GM12872 (cell line): ENCODE results near the gene ZSCAN21.

ENCODE experiments used
- TF ChIP-seq, protein P1 (sequence below): IDR thresholded peaks from 3 replicates; pipeline ENCODE4 v1.5.1; 2011; ENCODE audit warnings: low read depth, mild to moderate bottlenecking, low read length, moderate library complexity; ENCODE audit not compliant: insufficient read depth

ZSCAN21 gene

DNA sequence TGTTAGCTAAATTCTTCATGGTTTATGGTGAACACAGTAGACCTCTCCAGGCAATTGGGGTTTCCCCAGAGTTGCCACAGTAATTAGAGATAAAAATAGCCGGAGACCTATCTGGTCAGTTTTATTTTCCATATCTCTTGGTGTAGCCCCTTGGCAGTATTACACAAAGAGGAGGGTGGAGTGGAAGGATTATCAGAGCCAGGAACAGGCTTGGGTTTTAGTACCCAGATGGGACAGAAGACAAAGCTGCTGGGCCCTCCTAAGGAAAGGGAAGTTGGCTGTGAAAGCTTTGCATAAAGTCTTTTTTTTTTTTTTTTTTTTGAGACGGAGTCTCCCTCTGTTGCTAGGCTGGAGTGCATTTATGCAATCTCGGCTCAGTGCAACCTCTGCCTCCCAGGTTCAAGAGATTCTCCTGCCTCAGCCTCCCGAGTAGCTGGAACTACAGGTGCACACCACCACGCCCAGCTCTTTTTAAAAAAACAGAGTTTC, 9.7 kb downstream of the ZSCAN21 start:
- TF ChIP-seq, protein P1, sequence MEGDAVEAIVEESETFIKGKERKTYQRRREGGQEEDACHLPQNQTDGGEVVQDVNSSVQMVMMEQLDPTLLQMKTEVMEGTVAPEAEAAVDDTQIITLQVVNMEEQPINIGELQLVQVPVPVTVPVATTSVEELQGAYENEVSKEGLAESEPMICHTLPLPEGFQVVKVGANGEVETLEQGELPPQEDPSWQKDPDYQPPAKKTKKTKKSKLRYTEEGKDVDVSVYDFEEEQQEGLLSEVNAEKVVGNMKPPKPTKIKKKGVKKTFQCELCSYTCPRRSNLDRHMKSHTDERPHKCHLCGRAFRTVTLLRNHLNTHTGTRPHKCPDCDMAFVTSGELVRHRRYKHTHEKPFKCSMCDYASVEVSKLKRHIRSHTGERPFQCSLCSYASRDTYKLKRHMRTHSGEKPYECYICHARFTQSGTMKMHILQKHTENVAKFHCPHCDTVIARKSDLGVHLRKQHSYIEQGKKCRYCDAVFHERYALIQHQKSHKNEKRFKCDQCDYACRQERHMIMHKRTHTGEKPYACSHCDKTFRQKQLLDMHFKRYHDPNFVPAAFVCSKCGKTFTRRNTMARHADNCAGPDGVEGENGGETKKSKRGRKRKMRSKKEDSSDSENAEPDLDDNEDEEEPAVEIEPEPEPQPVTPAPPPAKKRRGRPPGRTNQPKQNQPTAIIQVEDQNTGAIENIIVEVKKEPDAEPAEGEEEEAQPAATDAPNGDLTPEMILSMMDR = no peak

DNA sequence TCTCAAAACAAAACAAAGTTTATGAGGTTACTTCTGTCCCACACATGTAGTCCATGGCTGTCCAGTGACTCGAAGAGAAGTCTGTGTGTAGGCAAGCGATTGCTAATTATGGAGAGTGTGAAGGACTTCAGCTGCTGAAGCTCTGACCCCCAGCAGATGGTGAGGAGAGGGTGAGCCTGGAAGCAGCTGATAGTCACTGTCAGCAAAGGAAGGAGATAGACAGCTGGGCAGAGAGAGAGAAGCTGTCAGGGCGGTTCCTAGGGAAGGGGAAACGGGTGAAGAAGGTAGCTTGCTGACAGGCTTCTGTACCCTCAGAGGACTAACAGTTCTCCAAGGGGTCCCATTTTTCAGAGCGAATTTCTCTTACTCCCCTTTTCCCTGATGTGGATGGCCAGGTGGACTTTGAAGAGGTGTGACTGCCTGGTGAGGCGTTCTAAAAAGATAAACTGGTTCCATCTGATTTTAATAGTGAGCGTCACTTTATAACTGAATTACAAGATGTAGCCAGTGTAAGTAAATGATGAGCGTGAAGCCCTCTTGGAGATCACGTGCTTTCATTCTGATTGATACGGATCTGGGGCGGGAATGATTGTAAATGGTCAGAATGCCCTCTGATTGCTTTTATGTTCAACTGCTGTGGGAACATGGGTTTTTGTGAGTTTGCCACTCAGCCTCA, 12.1 kb downstream of the ZSCAN21 start:
- TF ChIP-seq, protein P1 = no peak

DNA sequence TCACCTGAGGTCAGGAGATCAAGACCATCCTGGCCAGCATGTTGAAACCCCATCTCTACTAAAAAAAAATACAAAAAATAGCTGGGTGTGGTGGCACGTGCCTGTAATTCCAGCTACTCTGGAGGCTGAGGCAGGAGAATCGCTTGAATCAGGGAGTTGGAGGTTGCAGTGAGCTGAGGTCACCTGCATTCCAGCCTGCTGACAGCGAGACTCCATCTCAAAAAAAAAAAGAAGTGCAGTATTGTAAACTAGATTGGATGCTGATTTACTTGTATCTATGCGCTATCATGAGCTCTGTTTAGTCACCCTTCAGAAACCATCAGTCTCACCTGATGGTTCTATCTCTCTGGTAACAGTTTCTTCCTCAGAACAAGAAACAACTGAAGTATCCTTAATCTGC, 13.8 kb downstream of the ZSCAN21 start:
- TF ChIP-seq, protein P1 = no peak

DNA sequence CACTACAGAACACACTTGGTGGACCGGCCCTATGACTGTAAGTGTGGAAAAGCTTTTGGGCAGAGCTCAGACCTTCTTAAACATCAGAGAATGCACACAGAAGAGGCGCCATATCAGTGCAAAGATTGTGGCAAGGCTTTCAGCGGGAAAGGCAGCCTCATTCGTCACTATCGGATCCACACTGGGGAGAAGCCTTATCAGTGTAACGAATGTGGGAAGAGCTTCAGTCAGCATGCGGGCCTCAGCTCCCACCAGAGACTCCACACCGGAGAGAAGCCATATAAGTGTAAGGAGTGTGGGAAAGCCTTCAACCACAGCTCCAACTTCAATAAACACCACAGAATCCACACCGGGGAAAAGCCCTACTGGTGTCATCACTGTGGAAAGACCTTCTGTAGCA, 14.6 kb downstream of the ZSCAN21 start:
- TF ChIP-seq, protein P1 = no peak

DNA sequence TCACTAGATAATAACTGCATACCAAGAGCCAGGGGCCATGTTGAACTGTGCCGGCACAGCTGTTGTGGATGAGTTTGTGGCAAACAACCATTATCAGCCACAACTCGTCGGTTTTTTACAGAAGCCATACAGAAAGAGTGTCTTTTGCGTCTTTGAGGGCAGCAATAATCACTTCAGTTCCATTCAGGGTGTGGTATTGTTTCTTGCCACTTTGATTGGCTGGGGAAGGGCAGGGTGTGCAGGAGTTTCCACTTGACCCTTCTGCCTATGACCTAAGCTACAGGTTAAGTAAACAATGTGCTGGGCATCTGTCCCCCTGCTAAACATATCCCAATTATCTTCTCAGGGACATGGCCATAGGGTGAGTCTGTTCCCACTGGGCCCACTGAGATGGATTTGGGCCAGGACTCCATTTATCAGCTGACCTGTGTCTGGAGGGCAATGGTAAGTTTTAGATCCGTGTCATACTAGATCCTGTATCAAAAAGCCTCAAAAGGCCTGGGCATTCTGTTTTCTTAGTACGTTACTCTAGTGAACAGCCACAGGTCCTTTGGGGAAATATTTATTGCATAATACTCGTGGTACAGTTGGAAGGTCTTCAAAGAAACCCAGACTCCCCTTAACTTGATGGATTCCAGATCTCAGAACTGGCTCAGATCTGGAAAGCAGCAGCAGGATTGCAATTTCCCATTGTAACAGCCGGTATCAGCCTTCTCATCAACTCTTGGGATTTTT, 16.0 kb downstream of the ZSCAN21 start:
- TF ChIP-seq, protein P1 = no peak

DNA sequence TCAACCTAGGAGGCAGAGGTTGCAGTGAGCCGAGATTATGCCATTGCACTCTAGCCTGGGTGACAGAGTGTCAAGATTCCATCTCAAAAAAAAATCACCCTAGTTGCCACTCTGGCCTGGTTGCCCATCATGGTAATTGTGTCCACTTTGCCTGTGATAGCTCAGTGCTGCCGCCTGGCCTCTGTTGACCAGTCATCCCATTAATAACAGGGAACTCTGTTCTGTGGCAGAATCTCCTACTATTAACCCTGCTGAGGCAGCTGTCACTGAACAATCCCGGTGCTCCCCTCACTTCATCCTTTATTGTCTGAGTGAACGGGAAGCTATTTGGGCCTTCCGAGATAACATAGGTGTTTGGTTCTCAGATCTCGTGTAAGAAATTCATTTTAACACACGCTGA, 17.4 kb downstream of the ZSCAN21 start:
- TF ChIP-seq, protein P1 = no peak

DNA sequence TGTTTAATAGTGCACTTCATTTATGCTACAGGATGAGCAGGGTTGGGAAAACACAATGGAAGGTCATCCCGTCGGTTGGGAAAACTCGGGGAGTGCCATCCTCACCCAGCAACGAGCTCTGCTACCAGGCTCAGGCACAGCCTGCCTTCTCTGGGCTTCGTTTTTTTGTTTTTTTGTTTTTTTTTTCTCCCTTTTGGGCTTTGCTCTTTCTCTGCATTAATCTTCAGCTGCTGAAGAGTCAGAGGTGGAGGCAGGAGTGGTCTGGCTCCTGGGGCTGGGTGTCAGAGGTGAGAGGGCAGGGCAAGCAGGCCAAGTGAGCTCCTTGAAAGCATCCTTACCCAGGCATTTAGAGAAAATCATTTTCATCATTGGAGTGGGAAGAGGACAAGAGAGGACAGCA, 20.4 kb downstream of the ZSCAN21 start:
- TF ChIP-seq, protein P1 = no peak
